Measurements from ENCODE around the gene MID1.

The MID1 gene, protein sequence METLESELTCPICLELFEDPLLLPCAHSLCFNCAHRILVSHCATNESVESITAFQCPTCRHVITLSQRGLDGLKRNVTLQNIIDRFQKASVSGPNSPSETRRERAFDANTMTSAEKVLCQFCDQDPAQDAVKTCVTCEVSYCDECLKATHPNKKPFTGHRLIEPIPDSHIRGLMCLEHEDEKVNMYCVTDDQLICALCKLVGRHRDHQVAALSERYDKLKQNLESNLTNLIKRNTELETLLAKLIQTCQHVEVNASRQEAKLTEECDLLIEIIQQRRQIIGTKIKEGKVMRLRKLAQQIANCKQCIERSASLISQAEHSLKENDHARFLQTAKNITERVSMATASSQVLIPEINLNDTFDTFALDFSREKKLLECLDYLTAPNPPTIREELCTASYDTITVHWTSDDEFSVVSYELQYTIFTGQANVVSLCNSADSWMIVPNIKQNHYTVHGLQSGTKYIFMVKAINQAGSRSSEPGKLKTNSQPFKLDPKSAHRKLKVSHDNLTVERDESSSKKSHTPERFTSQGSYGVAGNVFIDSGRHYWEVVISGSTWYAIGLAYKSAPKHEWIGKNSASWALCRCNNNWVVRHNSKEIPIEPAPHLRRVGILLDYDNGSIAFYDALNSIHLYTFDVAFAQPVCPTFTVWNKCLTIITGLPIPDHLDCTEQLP

DNA sequence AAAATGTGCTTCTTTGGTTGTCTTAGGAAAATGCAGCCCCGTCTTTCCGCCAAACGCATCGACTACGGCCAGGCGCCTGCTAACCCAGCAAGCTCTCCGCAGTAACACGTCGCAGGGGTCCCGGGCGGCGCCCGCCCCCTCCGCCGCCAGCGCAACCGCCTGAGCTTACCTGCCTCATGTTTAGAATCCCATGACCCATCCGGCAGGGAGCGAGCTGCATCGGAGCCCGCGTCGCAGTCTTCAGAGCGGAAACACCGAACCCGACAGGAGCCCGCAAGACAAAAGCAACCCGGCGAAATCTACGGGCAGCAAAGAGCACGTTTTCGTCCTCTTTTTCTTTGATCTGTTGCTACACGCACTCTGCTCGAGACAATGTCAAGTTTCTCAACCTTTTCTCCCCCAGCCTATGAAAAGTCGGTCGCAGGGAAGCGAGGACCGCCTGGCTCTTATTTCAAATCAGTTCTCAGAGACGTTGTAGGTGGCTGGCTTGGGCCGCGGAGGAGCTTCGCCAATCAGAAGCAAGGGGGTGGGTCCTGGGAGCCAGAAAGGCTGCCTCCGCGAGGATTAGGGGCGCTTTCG, at the start of gene MID1:
Gene MID1, minus strand, starts transcription at position 465 of the 579 bp plus-strand sequence. CDS start 53,038 bp downstream, outside the sequence.
- no peak for TF ChIP-seq POLR2A (IDR thresholded peaks at IDR 0.05; ENCODE audit: low read depth, low read length)
- DNase-seq (ENCODE audit: insufficient read length, low spot score) (no peak), FAIRE-seq (no peak)

DNA sequence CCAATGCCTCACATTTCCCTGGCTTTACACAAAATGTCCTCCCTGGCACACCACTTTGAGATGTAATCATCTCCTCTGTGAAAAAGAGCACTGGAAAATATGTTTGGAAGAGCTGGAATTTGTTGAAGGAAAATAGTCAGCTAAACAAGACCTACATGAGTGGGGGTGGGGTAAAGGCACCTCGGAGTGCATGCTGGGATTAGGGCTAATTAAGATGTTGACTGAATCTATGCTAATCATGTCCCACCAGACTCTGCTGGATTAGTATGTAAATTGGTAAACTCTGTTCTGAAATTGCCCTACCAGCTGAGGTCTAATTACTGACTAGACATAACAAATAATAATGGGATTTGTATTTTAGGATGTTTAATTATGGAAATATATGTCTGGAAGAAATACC, 46.8 kb upstream of the MID1 start:
- no peak for FAIRE-seq
- DNase-seq (ENCODE audit: insufficient read length, low spot score), result no peak
- no peak for TF ChIP-seq POLR2A (IDR thresholded peaks at IDR 0.05; ENCODE audit: low read depth, low read length)

DNA sequence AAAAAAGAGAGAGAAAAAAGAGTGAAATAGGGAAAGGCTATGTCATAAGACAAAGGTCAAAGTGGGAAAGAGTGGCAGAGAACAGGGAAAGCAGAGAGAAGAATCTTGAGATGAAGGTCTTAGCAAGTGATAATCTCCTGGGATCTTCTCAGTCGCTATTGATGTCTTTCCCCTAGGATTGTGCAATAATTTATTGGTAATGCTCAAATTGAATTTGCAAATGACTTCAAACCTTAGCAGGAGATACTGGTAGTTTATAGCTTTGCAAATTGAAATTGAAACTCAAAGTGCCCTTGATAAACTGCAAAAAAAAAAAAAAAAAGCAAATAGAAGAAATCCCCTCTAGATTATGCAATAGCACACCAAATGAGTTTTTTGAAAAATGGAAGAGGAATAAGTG, 45.7 kb upstream of the MID1 start:
- no peak for DNase-seq (ENCODE audit: insufficient read length, low spot score)
- TF ChIP-seq POLR2A (IDR thresholded peaks at IDR 0.05; ENCODE audit: low read depth, low read length), result no peak
- no peak for FAIRE-seq

DNA sequence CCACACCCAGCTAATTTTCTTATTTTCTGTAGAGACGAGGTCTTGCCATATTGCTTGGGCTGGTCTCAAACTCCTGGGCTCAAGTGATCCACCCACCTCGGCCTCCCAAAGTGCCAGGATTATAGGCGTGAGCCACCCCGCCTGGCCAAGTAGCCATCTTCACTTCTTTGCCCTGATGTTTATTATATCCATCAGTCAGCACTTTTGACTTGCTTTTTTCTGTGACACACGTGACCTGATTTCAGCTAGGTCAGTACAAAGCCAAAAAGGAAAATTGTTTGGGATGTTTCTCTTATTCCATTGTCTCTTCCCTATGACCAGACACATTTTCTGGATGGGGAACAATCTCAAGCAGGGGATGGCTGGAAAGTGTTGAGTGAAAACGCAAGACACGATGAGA, 45.3 kb upstream of the MID1 start:
- no peak for TF ChIP-seq POLR2A (IDR thresholded peaks at IDR 0.05; ENCODE audit: low read depth, low read length)
- DNase-seq (ENCODE audit: insufficient read length, low spot score), result no peak
- no peak for FAIRE-seq

DNA sequence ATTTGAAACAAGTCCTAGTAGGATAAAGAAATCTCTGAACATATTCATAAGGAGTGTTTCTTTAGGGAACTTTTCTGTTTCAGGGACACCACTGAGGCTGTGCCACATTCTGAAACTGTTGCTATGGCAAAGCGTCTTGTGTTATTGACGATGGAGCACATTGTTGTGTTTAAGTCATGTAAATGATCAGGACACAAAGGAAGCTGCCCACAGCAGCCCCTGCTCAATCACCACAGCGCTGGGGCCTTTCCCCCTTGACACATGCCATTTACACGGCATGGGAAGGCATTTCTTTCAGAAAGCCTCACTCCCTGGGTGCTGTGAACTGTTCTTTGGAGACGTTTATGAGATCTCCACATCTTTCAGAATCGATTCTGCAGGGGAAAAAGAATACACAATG, 39.8 kb upstream of the MID1 start:
- FAIRE-seq (no peak), DNase-seq (ENCODE audit: insufficient read length, low spot score) (no peak)
- no peak for TF ChIP-seq POLR2A (IDR thresholded peaks at IDR 0.05; ENCODE audit: low read depth, low read length)

DNA sequence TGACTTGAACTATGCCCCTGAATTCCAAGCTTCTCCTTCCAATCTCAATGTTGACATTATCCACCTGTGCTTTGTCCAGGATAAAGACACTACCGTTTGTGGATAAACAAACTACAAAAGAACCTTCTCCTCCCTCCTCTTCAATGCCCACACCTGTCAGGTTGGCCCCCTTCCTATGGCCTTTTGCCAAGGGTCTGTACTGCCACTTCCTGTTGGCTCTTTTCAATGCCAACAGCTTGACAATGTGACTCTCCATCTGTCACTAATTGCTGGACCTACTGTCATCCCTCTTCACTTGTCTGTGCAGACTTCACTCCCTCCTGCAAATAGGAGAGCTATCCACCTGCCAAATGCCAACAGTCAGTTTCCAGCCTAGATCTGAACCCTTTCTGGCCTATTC, 35.8 kb upstream of the MID1 start:
- DNase-seq (ENCODE audit: insufficient read length, low spot score) (no peak), FAIRE-seq (no peak)
- TF ChIP-seq POLR2A (IDR thresholded peaks at IDR 0.05; ENCODE audit: low read depth, low read length), result no peak

DNA sequence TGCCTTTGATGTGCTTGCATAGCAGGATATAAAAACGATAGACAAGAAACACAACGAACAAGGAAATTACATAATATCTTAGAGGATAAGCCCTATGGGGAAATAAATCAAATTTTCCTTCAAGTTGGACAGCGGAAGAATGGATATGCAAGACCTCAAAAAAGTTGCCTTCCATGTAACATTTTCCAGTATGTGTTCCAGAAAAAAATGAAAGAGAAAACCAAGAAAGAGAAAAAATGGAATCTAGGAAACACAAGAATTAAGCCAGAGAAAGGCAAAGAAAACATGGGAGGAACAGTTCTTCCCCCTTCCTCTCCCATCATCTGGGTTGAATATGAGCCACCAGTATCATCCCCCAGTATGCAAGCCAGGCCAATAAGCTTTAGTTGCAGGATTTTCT, 34.6 kb upstream of the MID1 start:
- no peak for FAIRE-seq
- no peak for TF ChIP-seq POLR2A (IDR thresholded peaks at IDR 0.05; ENCODE audit: low read depth, low read length)
- DNase-seq (ENCODE audit: insufficient read length, low spot score), result no peak

DNA sequence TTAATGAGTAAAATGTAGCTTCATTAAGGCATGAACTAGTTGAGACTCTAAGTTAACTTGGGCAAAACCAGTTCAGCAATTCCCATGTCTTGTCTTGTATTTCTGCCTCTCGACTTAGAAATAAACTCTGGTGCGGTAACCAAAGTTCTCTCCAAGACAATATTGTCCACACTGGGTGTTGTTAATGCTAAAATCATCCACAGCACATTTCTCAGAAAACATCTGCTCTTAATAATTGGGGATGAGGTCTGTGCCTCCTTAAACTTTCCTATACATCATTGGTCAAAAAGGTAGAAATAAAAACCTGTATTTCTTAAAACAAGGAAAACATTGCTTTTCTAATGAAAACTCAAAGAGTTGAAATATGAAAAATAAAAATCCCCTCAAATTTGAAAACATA, 32.9 kb upstream of the MID1 start:
- no peak for DNase-seq (ENCODE audit: insufficient read length, low spot score)
- TF ChIP-seq POLR2A (IDR thresholded peaks at IDR 0.05; ENCODE audit: low read depth, low read length), result no peak
- FAIRE-seq, result no peak

DNA sequence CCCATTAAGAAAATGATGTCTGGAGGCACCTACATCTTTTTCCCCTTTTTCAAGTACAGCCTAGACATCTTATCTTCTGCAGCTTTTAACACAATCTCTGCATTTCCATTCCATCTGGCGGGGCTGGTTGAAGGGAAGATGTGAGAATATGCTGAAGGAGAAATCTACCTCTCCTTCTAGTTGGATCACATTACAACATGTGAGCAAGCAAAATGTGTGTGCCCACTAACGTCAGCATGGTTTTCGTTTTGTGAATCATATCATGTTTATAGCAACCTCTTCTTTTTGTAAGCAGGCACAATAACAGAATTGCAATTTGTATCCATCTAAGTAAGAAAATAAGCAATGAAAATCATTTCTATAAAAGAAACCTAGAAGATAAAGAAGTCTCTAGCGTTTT, 28.9 kb upstream of the MID1 start:
- DNase-seq (ENCODE audit: insufficient read length, low spot score), result no peak
- TF ChIP-seq POLR2A (IDR thresholded peaks at IDR 0.05; ENCODE audit: low read depth, low read length), result no peak
- FAIRE-seq, result no peak

DNA sequence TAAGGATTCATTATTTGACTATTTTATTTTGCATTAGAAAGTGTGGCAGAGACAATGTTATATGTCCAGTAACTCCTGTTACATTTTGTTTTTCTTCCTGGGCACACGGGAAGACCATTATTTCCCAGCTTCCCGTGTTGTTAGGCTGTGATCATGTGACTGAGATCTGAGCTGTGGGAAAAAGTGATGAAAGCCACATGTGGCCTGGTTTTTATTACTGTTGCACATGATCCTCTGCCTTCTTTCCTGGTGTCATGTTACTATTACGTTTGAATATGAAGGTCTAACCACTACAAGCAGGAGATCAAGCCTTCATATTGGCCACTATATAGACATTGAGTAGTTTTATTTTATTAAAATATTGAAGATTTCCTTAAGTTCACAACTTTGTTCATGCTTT, 28.2 kb upstream of the MID1 start:
- TF ChIP-seq POLR2A (IDR thresholded peaks at IDR 0.05; ENCODE audit: low read depth, low read length), result no peak
- FAIRE-seq, result no peak
- no peak for DNase-seq (ENCODE audit: insufficient read length, low spot score)

DNA sequence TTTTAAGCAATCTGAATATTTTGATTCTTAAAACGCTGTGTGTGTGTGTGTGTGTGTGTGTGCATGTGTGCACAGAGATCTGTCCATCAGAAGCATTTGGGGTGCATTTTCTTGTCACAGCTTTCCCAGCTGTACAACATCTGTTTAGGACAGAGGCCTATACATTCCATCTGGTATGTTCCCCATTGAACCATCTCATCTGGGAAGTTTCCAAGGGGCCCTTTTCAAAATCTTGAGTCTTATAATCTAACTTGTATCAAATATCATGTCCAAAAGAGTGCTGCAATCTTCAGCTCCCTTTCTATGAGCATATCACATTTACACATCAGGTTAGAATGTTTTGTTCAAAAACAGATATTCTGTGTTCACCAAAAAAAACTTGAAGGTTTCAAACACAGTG, 16.5 kb upstream of the MID1 start:
- FAIRE-seq (no peak), DNase-seq (ENCODE audit: insufficient read length, low spot score) (no peak)
- no peak for TF ChIP-seq POLR2A (IDR thresholded peaks at IDR 0.05; ENCODE audit: low read depth, low read length)

DNA sequence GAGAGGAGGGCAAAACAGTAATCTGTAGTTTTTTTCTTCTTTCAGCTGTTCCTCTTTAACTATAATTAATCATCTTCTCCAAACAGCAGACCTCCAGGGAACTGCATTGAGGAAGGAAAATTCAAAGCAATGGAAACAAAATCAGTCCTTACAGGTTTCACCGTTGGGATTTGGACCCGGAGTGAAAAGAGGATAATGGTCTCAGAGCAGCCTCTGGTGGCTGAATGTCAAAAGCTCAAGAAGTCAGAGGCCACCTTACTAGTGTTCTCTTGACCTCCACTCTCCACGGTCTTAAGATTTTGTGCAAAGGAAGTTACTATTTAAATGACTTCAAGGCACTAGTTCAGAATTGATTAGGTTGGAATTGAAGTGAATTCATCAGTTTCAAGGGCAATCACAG, 16.0 kb upstream of the MID1 start:
- no peak for FAIRE-seq
- no peak for TF ChIP-seq POLR2A (IDR thresholded peaks at IDR 0.05; ENCODE audit: low read depth, low read length)
- no peak for DNase-seq (ENCODE audit: insufficient read length, low spot score)

DNA sequence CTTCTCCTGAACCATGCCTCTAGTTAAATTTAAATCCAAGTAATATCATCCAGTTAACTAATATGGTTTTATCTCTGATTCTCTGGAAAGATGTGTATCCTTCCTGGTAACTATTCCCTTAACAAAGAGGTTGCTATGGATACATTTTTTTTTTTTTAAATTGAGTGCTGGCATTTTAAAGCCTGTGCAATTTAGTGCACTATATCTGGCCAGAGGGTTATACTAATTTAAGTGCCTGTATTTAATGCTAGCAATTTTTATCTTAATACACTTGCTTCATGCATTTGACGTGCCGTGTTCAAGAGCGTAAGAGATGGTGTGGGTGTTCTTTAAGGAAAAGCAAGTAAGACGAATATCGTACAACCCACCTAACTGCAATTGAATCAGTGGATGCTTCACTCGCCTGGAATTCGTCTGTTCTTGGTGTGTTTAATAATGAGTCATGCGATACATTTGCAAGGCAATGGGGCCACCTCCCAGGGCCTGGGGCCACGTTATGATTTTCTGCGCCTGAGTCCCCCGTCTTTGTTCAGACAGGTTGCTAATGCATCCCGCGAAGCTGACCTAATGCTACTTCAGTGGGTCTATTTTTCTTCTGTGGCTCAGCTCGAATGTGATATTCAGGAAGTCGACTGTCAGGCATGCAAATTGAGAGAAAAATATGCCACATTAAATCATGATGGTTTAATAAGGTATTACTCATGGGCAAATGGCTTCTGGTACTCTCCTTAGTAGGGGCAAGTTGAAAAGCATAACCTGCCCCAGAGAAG, 14.2 kb upstream of the MID1 start:
- DNase-seq (ENCODE audit: insufficient read length, low spot score) (no peak), FAIRE-seq (no peak)
- TF ChIP-seq POLR2A (IDR thresholded peaks at IDR 0.05; ENCODE audit: low read depth, low read length), result no peak

DNA sequence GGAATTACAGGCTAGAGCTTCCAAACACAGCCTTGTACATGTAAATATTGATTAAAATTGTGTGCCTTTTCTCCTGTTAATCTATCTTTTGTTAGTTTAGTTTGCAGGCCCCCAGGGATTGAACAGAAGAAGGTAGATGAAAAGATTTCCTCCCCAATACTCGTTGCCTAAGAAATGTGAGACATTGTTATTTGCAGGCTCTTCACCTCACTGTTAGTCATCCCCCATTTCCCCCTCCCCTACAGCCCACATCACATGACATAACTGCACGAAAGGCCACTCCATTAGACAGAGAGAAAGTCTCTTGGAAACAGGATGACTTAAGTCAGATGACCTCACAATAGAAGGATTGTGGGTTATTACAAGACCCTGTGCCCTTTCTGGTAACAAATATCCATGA, 13.3 kb upstream of the MID1 start:
- DNase-seq (ENCODE audit: insufficient read length, low spot score) (no peak), FAIRE-seq (no peak)
- TF ChIP-seq POLR2A (IDR thresholded peaks at IDR 0.05; ENCODE audit: low read depth, low read length), result no peak
